WERI-Rb-1 (cell line): ENCODE measurements around the gene CANX.
"Not testable (repeated sequence)": the region's sequence is repeated elsewhere in the genome, so short reads cannot be mapped to it uniquely, and the experiment has no call there.

Experiments used
- DNase-seq: peaks from one replicate; pipeline ENCODE4 v3.0.0-alpha.2; 2020
- H3K27ac ChIP-seq: fragments of 250-450 bp; sonication (Bioruptor Pico); 2 replicates; pipeline ENCODE4 v1.5.1; 2020; ENCODE audit warnings: mild to moderate bottlenecking, moderate library complexity
- H3K27me3 ChIP-seq: fragments of 250-450 bp; sonication (Bioruptor Pico); 2 replicates; pipeline ENCODE4 v1.5.1; 2021; ENCODE audit warnings: mild to moderate bottlenecking, low read depth, moderate library complexity; ENCODE audit not compliant: insufficient read depth, severe bottlenecking
- H3K36me3 ChIP-seq: fragments of 250-450 bp; sonication (Bioruptor Pico); 2 replicates; pipeline ENCODE4 v1.5.1; 2020; ENCODE audit warnings: mild to moderate bottlenecking, moderate library complexity
- H3K4me3 ChIP-seq: 2 replicates; pipeline ENCODE4 v1.5.1; 2011; ENCODE audit warnings: low read depth, mild to moderate bottlenecking, control low read depth, low read length
- H3K9me3 ChIP-seq: fragments of 250-450 bp; sonication (Bioruptor Pico); 2 replicates; pipeline ENCODE4 v1.5.1; 2021; ENCODE audit warnings: mild to moderate bottlenecking, moderate library complexity; ENCODE audit not compliant: severe bottlenecking
- TF ChIP-seq, protein P1 (sequence below): IDR thresholded peaks from 2 replicates; pipeline ENCODE4 v1.5.1; 2011; ENCODE audit warnings: low read depth, mild to moderate bottlenecking, control low read depth, inconsistent platforms, low read length

The CANX gene

DNA sequence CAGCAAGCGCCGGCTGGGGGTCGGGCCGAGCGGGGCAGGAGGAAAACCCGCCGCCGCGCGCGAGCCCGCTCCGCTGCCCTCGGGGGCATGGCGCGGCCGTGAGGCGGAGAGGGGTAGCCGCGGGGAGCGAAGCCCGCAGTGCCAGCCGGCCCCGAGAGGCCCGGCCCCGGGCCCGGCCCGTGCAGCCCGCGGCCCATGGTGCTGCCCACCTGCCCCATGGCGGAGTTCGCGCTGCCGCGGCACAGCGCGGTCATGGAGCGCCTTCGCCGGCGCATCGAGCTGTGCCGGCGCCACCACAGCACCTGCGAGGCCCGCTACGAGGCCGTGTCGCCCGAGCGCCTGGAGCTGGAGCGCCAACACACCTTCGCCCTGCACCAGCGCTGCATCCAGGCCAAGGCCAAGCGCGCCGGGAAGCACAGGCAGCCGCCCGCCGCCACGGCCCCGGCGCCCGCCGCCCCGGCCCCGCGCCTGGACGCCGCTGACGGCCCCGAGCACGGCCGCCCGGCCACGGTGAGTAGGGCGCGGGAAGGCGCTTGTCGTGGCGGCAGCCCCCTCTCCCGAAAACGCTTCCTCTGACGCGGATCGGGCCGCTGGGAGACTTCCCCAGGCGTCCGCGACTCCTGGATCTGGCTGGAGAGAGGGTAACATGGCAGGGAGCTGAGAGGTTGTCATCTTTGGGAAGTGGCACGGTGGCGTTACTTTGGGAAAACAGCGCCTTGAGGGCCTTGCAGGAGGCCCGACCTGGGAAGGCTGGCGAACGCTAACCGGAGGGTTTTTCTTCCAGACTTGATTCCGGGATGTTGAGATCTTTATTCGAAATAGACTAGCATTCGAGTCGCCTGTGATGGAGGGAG is 34.4 kb downstream of the CANX start:
- peak; percentile 6 for DNase-seq
- H3K27ac ChIP-seq = peak overlapping the region; percentile 91

DNA sequence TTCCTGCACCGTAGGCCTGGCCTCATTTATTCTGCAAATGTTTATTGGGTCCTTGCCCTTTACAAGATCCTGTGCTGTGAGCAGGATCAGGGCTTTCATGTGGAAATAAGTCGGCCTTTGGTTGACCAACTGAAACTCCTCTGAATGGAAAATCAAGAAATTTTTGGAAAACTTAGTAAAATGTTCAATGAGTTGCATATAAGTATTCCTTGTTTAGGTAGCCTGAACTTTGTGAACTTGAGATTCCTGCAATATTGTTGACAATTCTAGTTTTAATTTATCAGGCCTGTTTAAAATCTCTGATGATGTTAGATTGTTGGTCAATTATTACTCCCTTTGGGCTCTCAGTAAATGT is 35.0 kb downstream of the CANX start:
- Histone ChIP-seq H3K9me3 (no peaks in the 10 kb centered on the region), H3K27me3 (no peaks in the 10 kb centered on the region), H3K27ac (peak overlapping the region; percentile 91), H3K36me3 (peaks cover 2% of the 10 kb centered on the region; the same call in 1 of the 2 replicates), H3K4me3 (peak overlapping the region; percentile 67)
- DNase-seq = no peak
- TF ChIP-seq, protein P1, sequence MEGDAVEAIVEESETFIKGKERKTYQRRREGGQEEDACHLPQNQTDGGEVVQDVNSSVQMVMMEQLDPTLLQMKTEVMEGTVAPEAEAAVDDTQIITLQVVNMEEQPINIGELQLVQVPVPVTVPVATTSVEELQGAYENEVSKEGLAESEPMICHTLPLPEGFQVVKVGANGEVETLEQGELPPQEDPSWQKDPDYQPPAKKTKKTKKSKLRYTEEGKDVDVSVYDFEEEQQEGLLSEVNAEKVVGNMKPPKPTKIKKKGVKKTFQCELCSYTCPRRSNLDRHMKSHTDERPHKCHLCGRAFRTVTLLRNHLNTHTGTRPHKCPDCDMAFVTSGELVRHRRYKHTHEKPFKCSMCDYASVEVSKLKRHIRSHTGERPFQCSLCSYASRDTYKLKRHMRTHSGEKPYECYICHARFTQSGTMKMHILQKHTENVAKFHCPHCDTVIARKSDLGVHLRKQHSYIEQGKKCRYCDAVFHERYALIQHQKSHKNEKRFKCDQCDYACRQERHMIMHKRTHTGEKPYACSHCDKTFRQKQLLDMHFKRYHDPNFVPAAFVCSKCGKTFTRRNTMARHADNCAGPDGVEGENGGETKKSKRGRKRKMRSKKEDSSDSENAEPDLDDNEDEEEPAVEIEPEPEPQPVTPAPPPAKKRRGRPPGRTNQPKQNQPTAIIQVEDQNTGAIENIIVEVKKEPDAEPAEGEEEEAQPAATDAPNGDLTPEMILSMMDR = no peak

More for the DNA sequence above, 34.4 kb downstream of the CANX start:
- H3K36me3 ChIP-seq = peaks cover 3% of the 10 kb centered on the region
- H3K9me3 ChIP-seq = no peaks in the 10 kb centered on the region
- peak overlapping the region; percentile 67 for H3K4me3 ChIP-seq
- no peaks in the 10 kb centered on the region for H3K27me3 ChIP-seq
- TF ChIP-seq, protein P1 = no peak

DNA sequence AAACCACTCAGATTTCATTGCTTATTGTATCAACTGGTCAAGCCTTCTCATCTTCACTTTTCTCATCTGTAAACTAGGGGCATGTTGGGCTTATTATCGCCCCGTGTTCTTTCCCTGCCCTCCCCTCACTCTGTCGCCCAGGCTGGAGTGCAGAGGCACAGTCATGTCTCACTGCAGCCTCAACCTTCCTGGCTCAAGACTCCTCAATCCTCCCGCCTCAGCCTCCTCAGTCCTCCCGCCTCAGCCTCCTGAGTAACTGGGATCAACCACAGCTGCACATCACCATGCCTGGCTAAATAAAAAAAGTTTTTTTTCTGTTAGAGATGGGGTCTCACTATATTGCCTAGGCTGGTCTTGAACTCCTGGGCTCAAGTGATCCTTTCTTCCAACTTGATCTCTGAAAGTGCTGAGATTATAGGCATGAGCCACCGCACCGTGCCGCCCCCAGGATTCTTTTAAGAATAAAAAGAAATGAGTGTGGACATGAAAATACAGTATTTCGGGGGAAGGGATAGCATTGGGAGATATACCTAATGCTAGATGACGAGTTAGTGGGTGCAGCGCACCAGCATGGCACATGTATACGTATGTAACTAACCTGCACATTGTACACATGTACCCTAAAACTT is 35.9 kb downstream of the CANX start:
- Histone ChIP-seq H3K36me3 (0 out of 2 replicates have a peak, but pooled peaks cover 2% of the 10 kb centered on the region), H3K27ac (no peak overlapping the region), H3K27me3 (no peaks in the 10 kb centered on the region), H3K4me3 (no peak overlapping the region), H3K9me3 (no peaks in the 10 kb centered on the region)
- DNase-seq = no peak
- TF ChIP-seq, protein P1 = no peak

GRCh38 chr5:179738742-179739141 is 40.0 kb downstream of the CANX start:
- TF ChIP-seq, protein P1 = no peak
- no peak for DNase-seq
- H3K9me3 ChIP-seq = no peaks in the 10 kb centered on the region
- H3K36me3 ChIP-seq = 0 out of 2 replicates have a peak, but pooled peaks cover 2% of the 10 kb centered on the region
- no peak overlapping the region for H3K27ac ChIP-seq
- no peaks in the 10 kb centered on the region for H3K27me3 ChIP-seq
- H3K4me3 ChIP-seq = no peak overlapping the region

- H3K4me3 ChIP-seq, H3K9me3 ChIP-seq, DNase-seq, H3K27ac ChIP-seq, H3K36me3 ChIP-seq, H3K27me3 ChIP-seq: not testable (repeated sequence)
These were observed 45.3 kb downstream of the CANX start for GRCh38 chr5:179744106-179744505.

DNA sequence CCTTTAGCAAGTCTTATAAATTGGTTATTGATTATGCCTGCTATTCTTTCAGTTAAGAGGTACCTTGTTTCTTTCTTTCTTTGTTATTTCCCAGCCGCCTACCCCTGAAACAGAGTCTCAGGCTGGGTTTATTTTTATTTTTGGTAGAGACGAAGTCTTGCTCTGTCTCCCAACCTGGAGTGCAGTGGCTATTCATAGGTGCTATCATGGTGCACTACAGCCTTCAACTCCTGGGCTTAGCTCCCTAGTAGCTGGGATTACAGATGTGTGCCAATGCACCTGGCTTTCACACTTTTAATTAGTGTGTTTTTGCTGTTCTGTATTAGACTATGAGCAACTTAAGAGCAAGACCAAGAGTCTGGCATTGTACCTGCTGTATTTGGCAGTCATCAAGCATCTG is 48.1 kb downstream of the CANX start:
- no peaks in the 10 kb centered on the region for H3K36me3 ChIP-seq
- no peaks in the 10 kb centered on the region for H3K27me3 ChIP-seq
- no peak for DNase-seq
- TF ChIP-seq, protein P1 = no peak
- no peak overlapping the region for H3K4me3 ChIP-seq
- no peaks in the 10 kb centered on the region for H3K9me3 ChIP-seq
- H3K27ac ChIP-seq = no peak overlapping the region
